ENCODE data around the gene DHX29.

Gene DHX29

DNA sequence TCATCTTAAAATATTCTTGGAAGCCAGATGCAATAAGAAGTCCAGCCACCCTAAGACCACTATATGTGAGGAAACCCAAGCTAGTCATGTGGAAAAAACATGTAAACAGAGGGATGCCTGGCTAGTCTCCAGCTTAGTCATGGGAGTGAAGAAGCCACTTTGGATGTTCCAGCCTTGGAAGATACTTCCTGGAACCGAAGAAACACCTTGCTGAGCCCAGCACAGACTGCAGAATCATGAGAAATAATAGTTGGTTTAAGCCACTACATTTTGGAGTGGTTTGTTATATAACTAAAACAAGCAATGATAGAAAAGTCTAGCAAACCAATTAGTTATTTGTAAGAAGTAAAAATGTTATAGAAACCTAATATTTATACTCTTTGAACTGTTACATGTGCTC, 12.6 kb downstream of the DHX29 start:
- TF ChIP-seq, protein P1, sequence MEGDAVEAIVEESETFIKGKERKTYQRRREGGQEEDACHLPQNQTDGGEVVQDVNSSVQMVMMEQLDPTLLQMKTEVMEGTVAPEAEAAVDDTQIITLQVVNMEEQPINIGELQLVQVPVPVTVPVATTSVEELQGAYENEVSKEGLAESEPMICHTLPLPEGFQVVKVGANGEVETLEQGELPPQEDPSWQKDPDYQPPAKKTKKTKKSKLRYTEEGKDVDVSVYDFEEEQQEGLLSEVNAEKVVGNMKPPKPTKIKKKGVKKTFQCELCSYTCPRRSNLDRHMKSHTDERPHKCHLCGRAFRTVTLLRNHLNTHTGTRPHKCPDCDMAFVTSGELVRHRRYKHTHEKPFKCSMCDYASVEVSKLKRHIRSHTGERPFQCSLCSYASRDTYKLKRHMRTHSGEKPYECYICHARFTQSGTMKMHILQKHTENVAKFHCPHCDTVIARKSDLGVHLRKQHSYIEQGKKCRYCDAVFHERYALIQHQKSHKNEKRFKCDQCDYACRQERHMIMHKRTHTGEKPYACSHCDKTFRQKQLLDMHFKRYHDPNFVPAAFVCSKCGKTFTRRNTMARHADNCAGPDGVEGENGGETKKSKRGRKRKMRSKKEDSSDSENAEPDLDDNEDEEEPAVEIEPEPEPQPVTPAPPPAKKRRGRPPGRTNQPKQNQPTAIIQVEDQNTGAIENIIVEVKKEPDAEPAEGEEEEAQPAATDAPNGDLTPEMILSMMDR (conservative IDR thresholded peaks at IDR 0.05) = no peak
- no peak overlapping the region for H3K27ac ChIP-seq

DNA sequence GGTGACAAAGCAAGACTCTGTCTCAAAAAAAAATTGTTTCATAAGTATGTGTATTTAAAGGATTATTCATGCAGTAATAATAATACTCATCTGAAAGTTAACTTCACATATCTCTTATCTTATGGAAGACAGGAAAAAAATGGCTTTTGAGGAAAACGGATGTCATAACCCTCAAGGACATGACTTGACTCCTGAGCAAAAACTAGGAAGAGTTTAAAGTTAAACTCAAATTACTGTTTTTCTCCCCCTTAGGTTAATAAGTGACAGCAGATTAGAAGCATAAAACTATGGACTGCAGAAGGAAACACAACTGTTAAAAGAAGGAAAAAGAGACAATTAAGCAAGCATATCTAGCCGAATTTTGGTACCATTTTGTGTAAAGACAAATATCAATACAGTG, 16.5 kb downstream of the DHX29 start:
- TF ChIP-seq, protein P1 (conservative IDR thresholded peaks at IDR 0.05) = no peak
- H3K27ac ChIP-seq = no peak overlapping the region

DNA sequence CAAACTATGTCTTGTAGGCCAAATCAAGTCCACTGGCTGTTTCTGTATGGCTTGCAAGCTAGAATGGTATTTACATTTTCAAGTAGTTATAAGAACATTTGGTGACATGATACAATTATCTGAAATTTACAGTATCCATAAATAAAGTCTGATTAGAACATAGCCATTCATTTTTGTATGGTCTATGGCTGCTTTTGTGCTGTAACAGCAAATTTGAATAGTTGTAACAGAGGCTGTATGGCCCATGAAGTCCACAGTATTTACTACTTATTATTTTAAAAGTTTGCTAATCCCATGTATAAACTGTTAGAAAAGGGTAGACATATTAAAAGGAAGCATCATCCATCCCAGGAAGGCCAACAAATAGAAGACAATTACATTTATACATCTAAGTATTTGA, 17.7 kb downstream of the DHX29 start:
- no peak overlapping the region for H3K27ac ChIP-seq
- TF ChIP-seq, protein P1 (conservative IDR thresholded peaks at IDR 0.05) = no peak

DNA sequence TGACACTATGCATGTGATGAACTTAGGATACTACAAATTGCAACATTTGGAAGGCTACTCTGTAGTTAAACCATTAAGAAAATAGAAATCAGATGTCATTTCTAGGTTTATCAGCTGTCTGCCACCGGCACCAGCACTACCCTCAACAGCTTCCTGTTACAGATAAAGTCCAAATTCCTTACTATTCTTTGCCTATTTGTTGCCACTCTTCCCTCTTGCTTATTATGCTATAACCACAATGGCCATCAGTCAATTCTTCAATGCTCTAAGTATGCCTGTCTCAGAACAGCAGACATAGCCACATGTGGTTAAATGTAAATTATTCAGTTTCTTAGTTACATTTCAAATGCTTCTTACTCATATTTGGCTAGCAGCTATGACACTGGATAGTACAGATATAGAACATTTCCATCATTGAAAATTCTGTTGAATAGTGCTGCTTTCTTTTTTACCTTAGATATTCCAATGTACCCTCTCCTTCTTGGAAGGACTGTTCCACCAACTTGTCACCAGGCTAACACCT, 21.0 kb downstream of the DHX29 start:
- H3K27ac ChIP-seq = no peak overlapping the region
- TF ChIP-seq, protein P1 (conservative IDR thresholded peaks at IDR 0.05) = no peak

DNA sequence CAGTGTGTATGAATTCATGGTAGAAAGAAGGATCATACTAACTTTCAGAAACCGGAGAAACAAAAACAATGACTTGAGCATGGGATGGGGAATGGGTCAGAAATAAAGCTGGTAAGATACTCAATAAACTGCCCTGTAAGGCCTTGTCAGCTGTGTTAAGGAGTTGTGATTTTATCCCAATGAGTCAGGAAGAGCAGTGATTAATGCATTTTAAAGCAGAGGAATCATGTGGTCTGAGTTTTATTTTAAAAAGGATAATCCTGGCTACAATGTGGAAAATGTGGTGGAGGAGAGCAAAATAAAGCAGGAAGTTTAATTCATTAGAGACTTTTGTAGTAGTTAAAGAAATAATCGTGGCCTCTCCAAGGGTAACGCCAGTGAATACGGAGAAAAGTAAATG, 28.7 kb downstream of the DHX29 start:
- H3K27ac ChIP-seq = no peak overlapping the region
- TF ChIP-seq, protein P1 (conservative IDR thresholded peaks at IDR 0.05) = no peak

DNA sequence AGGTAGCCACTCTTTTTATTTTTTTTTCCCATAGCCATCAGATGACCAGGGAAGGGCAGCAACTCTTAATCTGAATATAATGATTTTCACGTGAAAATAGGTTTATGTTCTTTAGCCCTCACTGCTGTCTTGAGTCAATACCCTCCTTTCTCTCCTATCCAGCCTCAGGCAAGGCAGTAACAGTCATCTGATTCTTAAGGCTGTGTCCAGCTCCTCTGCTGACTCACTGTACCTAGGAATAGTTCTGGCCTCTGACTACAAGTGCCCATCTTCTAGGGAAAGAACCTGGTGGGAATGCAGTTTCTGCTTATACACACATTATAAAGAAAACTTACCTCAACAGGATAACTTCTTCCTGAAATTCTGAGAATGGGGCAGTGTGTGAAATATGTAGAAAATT, 30.7 kb downstream of the DHX29 start:
- no peak overlapping the region for H3K27ac ChIP-seq
- TF ChIP-seq, protein P1 (conservative IDR thresholded peaks at IDR 0.05) = no peak

DNA sequence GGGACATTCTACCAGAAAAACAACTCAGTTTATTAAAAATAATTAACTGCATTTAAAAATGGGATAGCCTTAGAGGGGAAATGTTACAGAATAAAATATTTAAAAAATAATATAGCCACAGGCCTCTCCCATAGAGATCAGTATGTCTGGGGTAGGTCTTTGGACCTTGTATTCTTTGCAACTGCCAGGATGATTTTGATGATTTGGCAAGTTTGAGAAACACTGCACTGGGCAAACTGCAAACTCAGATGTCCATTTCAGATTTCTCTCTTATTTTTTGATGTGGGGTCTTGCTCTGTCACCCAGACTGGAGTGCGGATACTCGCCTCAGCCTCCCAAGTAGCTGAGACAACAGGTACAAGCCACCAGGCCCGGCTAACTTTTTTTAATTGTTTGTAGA, 49.2 kb downstream of the DHX29 start:
- TF ChIP-seq, protein P1 (conservative IDR thresholded peaks at IDR 0.05) = no peak
- H3K27ac ChIP-seq = no peak overlapping the region
